NCI-H2196 (cell line): Measurements from ENCODE around the gene TEX12.
"Not testable (repeated sequence)": the region's sequence is repeated elsewhere in the genome, so short reads cannot be mapped to it uniquely, and the experiment has no call there.

Source experiments
- DNase-seq: peaks from one replicate; lab custom pipeline; 2025; ENCODE audit not compliant: unreplicated experiment; lab: John Stamatoyannopoulos, UW

Gene TEX12

GRCh38 chr11:112163875-112164685 is 3.1 kb upstream of the TEX12 start, which contains the start of gene IL18:
TSS of gene IL18 (minus strand) at chr11:112164094. CDS start at chr11:112155053, 9,041 bp downstream.
- no peak for DNase-seq

DNA sequence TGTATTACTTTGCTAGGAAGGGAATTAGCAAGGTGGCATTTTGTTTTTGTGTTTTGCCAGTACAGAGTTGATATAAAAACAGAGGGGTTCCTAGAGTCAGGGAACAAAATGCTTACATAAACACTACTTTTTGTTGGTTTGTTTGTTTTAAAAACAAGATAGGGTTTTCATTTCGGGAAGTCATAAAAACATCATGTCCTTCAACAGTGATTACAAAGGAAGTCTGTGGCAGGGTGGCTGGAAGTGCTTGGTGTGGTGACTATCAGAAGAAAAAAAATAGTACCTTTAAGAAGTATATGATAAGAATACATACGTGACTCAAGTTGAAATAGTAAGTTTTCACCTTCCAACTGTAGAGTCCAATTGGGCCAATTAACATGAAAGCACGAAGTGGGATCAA is 2.1 kb upstream of the TEX12 start:
- DNase-seq = no peak

DNA sequence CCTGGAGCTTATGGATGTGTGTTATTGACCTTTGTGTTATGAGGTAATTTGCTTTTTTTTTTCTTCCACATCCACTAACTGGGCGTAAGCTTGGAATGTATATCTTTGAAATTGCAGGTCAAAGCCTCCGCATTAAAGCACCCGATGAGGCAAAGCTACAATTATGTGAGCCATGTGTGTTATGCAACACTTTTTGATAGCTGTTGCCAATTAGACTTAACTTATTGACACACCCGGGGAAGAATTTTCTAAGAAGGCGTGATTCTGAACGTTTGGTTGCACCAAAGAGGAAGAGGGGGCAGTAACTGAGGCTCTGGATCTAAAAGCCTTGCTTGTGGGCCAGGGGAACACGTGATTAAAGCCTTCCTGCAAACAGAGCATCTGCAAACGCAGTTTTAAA is 610 bp upstream of the TEX12 start:
- DNase-seq = no peak

- no peak for DNase-seq
Observed at GRCh38 chr11:112172362-112172994, 5.3 kb downstream of the TEX12 start.

DNA sequence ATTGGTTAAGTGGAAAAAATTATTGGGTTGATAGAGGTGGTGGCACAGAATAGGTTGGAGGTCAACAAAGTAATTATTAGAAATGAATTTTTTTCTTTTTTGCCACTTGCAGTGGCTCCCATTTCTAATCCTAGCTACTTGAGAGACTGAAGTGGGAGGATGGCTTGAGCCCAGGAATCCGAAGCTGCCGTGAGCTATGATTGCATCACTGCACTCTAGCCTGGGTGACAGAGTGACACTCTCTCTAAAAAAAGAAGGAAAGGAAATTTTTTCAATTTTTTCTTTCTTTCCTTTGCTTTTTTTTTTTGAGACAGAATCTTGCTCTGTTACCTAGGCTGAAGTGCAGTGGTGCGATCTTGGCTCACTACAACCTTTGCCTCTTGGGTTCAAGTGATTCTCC is 6.0 kb downstream of the TEX12 start:
- no peak for DNase-seq

- peak; percentile 78 for DNase-seq
Observed at GRCh38 chr11:112174789-112175598, 7.8 kb downstream of the TEX12 start, which contains the start of gene BCO2. TSS of gene BCO2 (plus strand) at chr11:112175512. CDS start at chr11:112175602, 90 bp downstream.

- no peak for DNase-seq
Observed at GRCh38 chr11:112175599-112175952, 8.4 kb downstream of the TEX12 start.

DNA sequence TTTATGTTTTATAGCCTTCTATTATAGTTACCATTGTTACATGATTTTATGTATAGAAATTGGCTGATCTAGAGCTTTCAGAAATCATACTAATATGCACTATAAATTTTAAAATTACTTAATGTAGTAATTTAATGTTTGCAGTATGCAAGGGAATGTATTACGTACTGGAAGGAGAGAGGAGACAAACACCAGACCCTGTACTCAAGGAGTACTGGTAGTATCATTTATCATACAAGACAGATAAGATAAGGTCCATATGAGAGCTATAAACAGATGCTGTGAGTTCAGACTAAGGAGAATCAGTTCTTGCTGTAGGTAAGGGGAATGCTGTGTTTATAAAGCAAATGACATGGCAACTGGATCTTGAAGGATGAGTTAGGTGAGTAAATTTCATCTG is 8.9 kb downstream of the TEX12 start:
- no peak for DNase-seq

GRCh38 chr11:112177589-112177988 is 10.4 kb downstream of the TEX12 start:
- no peak for DNase-seq

DNA sequence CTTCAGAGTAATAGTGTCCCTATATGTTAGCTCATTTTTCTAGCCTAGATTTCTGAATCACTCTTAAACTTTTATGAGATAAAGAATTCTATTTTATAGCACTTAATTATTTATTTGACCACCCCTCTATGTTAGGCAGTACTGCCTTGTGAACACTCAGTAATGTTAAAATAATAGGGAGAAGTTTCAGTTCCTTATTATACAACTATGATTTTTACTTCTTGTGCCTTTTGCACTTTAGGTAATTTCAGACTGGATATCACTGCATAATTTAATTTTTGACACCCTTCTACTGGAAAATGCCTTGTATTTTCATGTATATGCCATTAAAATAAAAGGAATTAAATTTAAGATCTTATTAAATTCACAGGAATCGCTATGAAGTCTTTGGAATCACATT is 11.3 kb downstream of the TEX12 start:
- no peak for DNase-seq

GRCh38 chr11:112178936-112179335 is 11.8 kb downstream of the TEX12 start:
- no peak for DNase-seq

DNA sequence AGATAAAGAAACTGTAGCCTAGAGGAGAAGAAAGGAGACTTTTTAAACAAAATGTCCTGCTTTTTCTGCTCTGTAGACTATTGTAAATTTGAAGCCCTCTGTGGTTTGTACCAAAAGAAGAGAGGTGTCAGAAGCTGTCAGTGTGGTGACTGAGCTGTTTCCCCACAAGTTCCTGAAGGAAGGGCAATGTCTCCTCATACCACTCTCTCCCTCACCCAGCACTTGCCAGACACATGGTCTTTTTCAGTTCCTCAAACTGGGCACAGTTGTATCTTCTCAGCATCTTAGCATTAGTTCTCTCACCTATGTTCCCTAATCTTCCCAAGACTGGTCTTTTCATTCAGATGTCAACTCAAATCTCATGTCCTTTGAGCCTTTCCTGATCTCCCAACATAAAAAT is 12.4 kb downstream of the TEX12 start:
- no peak for DNase-seq

- no peak for DNase-seq
Observed at GRCh38 chr11:112182867-112183266, 15.7 kb downstream of the TEX12 start.

- DNase-seq = peak; percentile 6
Observed at GRCh38 chr11:112185883-112186282, 18.7 kb downstream of the TEX12 start.

DNA sequence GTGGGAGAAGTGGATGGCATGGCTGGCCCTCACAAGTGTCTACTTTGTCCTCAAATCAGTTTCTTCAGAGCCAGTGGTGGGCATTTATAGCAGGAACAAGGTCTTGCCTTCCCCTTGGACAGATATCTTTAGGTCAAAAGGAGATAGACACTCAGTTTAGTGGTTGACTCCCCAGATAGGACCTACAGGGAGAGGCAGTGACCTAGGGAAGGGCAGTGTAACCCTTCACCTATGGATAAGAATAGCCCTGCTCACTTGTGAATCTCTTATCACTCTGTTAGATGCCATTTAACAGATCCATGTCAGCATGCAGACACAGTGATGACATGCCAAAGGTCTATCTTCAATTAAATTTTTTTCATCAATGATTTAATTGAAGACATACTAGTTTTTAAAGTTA is 19.1 kb downstream of the TEX12 start:
- no peak for DNase-seq

DNA sequence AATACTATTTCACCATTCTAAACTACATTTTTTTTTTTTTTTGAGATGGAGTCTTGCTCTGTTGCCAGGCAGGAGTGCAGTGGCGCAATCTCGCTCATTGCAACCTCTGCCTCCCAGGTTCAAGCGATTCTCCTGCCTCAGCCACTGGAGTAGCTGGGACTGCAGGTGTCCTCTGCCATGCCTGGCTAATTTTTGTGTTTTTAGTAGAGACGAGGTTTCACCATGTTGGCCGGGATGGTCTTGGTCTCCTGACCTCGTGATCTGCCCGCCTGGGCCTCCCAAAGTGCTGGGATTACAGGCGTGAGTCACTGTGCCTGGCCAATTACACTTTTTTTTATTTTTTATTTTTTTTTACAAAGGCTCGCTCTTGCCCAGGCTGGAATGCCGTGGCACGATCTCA is 27.9 kb downstream of the TEX12 start:
- not testable (repeated sequence) for DNase-seq

DNA sequence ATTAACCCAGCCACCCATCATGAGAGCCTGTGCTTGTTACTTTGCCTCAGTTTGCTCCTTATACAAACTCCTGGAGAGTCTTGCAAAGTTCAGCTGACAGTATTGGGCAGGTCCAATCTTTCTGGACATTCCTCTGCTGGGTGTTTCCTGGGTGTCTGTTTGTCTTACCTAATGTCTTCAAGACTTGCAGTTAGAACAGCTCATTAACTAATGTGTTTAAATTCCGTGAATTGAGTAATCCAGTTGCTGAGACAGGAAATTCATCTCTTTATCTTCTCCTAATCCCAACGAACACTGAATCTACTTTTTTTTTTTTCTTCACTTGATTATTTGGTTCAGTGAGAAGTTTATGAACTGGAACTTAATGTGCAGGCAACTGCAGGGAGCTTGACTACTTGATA is 28.8 kb downstream of the TEX12 start:
- DNase-seq = no peak

DNA sequence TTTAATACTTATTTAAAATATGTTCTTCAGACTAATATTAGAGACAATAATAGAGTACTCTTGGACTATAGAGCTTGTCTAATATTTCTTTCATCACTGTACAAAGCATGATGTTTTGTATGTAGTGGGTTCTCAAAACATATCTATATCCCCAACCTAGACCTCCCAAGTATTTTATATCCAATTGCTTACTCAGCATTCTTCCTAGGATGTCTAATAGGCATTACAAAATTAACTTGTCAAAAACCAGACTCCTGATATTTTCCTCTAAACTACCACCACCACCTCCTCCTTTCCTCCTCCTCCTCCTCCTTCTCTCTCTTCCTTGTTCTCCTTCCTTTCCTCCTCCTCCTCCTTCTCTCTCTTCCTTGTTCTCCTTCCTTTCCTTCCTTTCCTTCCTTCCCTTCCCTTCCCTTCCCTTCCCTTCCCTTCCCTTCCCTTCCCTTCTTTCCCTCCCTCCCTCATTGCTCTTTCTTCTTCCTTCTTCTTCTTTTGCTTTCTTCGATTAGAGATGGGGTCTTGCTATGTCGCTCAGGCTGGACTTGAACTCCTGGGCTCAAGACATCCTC is 29.4 kb downstream of the TEX12 start:
- no peak for DNase-seq

DNA sequence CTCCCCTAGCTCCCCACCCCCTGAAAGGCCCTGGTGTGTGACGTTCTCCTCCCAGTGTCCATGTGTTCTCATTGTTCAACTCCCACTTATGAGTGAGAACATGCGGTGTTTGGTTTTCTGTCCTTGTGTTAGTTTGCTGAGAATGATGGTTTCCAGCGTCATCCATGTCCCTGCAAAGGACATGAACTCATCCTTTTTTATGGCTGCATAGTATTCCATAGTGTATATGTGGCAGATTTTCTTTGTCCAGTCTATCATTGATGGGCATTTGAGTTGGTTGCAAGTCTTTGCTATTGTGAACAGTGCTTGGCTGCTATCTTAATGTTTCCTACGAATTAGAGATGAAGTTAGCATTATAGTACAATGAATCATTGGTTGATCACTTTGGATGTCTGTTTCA is 31.9 kb downstream of the TEX12 start:
- DNase-seq = not testable (repeated sequence)

GRCh38 chr11:112200252-112200651 is 33.1 kb downstream of the TEX12 start:
- no peak for DNase-seq

DNA sequence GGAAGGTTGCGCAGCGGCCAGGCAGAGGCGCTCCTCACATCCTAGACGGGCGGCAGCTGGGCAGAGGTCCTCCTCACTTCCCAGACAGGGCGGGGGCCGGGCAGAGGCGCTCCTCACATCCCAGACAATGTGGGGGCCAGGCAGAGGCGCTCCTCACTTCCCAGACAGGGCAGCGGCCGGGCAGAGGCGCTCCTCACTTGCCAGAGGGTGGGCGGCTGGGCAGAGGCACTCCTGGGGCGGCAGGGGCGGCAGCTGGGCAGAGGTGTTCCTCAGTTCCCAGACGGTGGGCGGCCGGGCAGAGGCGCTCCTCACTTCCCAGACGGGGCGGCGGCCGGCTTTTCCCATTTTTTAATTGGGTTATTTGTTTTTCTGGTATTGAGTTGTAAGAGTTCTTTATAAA is 38.9 kb downstream of the TEX12 start:
- DNase-seq = no peak
